ENCODE data around the gene ARL4C.

The ARL4C gene

DNA sequence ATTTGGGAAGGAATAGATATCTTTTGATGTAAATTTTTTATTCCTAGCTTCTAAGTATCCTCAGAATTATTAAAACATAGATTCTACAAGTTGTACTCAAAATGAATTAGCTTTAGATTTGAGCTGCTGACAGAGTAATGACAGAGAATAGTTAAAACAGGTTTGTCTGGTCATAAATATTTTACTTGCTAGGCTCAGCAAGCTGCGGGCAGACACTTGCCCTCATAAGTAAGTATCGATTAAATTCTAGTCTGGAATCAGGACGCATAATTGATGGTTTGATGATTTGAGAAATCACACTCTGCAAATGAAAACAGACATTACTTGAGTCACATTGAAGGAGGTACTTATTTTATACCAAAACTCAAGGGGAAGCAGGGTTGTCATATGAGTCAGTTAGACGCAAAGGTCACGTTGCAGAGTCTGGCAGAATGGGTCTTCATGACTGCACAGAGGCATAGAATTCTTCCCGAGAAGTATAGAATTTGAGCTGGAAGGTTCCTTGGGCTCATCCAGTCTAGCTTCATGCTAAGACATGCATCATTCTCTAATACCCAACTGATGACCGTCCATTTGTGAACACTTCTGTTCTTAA, 27.5 kb downstream of the ARL4C start:
- in situ Hi-C loops (cut with HindIII; ENCODE audit: low sequenced_read_pairs), result no loop called here
- no peak overlapping the region for H3K4me3 ChIP-seq (ENCODE audit: low read depth, low read length)
- DNase-seq (ENCODE audit: low read depth), result no peak
- TF ChIP-seq, protein P1, sequence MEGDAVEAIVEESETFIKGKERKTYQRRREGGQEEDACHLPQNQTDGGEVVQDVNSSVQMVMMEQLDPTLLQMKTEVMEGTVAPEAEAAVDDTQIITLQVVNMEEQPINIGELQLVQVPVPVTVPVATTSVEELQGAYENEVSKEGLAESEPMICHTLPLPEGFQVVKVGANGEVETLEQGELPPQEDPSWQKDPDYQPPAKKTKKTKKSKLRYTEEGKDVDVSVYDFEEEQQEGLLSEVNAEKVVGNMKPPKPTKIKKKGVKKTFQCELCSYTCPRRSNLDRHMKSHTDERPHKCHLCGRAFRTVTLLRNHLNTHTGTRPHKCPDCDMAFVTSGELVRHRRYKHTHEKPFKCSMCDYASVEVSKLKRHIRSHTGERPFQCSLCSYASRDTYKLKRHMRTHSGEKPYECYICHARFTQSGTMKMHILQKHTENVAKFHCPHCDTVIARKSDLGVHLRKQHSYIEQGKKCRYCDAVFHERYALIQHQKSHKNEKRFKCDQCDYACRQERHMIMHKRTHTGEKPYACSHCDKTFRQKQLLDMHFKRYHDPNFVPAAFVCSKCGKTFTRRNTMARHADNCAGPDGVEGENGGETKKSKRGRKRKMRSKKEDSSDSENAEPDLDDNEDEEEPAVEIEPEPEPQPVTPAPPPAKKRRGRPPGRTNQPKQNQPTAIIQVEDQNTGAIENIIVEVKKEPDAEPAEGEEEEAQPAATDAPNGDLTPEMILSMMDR (IDR thresholded peaks at IDR 0.05; ENCODE audit: low read depth, low read length, missing control alignments), result no peak

DNA sequence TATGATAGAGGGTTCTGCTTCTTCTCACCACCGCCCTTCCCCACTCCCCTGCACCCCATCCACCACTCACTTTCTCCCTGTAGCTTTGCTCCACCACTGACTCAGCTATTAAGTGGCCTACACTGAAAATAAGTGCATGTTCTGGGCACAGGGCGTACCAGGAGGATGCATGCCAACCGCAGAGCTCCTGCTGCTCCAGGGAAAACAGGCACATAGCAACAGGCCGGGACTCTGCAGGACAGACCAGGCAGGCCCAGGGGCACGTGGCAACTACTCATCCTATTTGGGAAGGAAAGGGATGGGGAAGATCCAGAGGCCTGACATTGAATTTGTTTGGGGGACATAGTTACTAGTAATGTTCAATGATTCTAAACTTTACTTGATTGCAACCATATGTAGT, 28.4 kb downstream of the ARL4C start:
- DNase-seq (ENCODE audit: low read depth), result no peak
- TF ChIP-seq, protein P1 (IDR thresholded peaks at IDR 0.05; ENCODE audit: low read depth, low read length, missing control alignments), result no peak
- no peak overlapping the region for H3K4me3 ChIP-seq (ENCODE audit: low read depth, low read length)
- in situ Hi-C loops (cut with HindIII; ENCODE audit: low sequenced_read_pairs), result no loop called here

DNA sequence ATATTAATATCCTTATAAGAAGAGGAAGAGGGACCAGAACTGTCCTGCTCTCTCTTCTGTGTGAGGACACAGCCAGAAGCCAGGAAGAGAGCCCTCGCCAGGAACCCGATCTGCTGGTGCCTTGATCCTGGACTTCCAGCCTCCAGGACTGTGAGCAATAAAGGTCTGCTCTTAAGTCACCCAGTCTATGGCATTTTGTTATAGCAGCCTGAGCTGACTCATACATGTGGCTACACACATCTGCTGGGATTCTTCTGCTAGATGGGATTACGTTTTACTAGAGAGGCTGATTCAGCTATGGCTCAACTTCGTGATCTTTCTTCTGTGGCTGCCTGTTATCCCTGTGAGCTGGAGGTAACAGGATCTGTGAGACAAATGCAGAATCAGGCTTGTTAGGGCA, 29.6 kb downstream of the ARL4C start:
- H3K4me3 ChIP-seq (ENCODE audit: low read depth, low read length), result no peak overlapping the region
- TF ChIP-seq, protein P1 (IDR thresholded peaks at IDR 0.05; ENCODE audit: low read depth, low read length, missing control alignments), result no peak

DNA sequence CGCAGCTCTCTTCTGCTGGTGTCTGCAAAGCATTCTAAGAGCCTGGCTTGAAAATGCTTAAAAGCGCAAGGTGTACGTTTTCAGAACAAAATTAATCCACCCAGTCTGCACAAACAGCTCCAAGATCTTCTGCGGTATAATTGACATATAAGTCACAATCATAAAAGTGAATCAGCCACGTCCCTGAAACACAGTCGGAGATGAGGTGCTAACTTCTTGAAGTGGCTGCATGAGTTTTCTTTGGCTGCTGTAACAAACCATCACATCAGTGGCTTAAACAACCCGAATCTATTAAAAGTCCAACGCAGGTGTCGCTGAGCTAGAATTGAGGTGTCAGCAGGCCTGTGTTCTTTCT, 32.6 kb downstream of the ARL4C start:
- no peak overlapping the region for H3K4me3 ChIP-seq (ENCODE audit: low read depth, low read length)
- DNase-seq (ENCODE audit: low read depth), result no peak
- in situ Hi-C loops (cut with HindIII; ENCODE audit: low sequenced_read_pairs), result no loop called here

More for the DNA sequence above, 29.6 kb downstream of the ARL4C start:
- in situ Hi-C loops (cut with HindIII; ENCODE audit: low sequenced_read_pairs), result no loop called here
- DNase-seq (ENCODE audit: low read depth), result no peak

DNA sequence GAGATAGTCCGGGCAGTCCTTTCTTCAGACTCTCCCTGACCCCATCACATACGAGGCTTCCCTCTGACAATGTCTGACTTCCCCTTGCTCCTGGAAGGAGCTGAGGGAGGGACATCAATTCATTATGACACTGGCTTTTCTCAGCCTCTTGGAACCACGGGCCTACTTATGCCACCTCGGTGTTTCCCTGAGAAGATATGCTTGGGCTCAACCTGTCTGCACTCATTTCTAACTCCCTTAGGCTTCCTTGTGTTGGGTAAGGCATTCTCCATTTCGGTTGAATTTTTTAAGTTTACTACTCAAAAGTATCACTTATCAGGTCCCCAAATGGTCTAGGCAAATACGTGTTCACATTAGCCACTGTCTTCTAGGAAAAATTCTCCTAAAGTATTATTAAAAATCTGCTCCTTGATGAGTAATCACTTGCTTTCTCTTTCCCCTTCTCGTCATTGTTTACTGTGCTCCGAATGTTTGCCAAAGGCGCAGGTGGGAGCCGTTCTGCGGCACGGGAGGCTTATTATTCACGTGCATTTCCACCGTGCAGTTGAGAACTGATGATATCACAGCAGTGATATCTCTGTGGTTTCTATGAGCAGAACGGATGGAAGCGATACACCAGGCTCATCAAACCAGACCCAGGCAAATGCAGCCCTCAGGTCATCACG, 33.1 kb downstream of the ARL4C start:
- in situ Hi-C loops (cut with HindIII; ENCODE audit: low sequenced_read_pairs), result no loop called here
- no peak for DNase-seq (ENCODE audit: low read depth)
- TF ChIP-seq, protein P1 (IDR thresholded peaks at IDR 0.05; ENCODE audit: low read depth, low read length, missing control alignments), result no peak
- no peak overlapping the region for H3K4me3 ChIP-seq (ENCODE audit: low read depth, low read length)

More for the DNA sequence above, 32.6 kb downstream of the ARL4C start:
- TF ChIP-seq, protein P1 (IDR thresholded peaks at IDR 0.05; ENCODE audit: low read depth, low read length, missing control alignments), result no peak

DNA sequence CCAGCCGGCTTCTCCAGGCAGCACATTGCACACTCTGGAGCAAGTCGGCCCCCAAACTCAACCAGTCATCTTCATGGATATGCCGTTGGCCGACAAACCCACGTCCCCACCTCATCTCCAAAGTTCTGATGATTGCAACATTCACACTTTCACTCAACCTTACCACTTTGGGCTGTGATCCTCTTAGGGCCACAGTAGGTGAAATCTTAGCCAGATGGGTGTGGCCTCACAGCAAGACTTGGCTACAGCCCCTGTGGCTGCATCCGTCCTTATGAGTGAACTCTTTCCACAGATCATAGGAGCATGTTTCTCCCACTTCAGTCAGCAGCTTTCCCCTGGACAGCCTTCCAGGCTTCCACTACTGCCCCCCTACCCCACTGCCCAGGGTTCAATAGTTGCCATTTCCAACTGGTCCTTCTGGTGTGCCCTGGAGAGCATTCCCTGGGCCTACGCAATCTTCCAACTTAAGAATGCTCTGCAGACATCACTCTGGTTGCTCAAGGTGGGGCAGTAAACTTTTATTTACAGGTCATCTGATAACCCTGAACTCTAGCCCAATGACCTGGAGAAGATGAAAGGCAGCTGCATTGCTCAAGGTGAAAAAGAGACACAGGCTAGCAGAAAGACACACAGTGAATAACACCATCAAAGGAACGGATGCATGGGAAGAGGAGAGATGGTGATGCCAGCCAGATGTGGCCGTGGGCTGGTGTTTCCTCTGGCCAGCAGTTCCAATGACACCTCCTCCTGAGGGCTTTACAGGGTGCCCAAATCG, 34.5 kb downstream of the ARL4C start:
- in situ Hi-C loops (cut with HindIII; ENCODE audit: low sequenced_read_pairs), result no loop called here
- DNase-seq (ENCODE audit: low read depth), result no peak
- H3K4me3 ChIP-seq (ENCODE audit: low read depth, low read length), result no peak overlapping the region
- TF ChIP-seq, protein P1 (IDR thresholded peaks at IDR 0.05; ENCODE audit: low read depth, low read length, missing control alignments), result no peak

Data from astrocyte of the cerebellum (primary cell).